GM23248 (cell line): Measurements from ENCODE around the gene SLC7A4. TPM values are rescaled to one million over a fixed set of nuclear protein-coding genes. Genes with fewer than 3 reads are reported as not detected.

Experiments
- DNase-seq: peaks from one replicate; pipeline ENCODE4 v3.0.0-alpha.2; 2015
- H2AFZ ChIP-seq: fragments of 200-600 bp; sonication (generic); 2 replicates; pipeline ENCODE4 v1.6.1; 2016; ENCODE audit warnings: antibody characterized with exemption
- H3F3A ChIP-seq: fragments of 200-600 bp; sonication (generic); 2 replicates; pipeline ENCODE4 v1.6.1; 2016; ENCODE audit warnings: mild to moderate bottlenecking, antibody characterized with exemption, mixed run types; ENCODE audit not compliant: insufficient read depth
- H3K27ac ChIP-seq: fragments of 200-600 bp; sonication (generic); 2 replicates; pipeline ENCODE4 v1.5.1; 2016; ENCODE audit warnings: mild to moderate bottlenecking
- H3K27me3 ChIP-seq: fragments of 200-600 bp; sonication (generic); replicated peaks from 2 replicates; pipeline ENCODE4 v1.6.1; 2016; ENCODE audit warnings: mild to moderate bottlenecking; ENCODE audit not compliant: insufficient read depth
- H3K36me3 ChIP-seq: fragments of 200-600 bp; sonication (generic); 2 replicates; pipeline ENCODE4 v1.6.1; 2016; ENCODE audit warnings: low read depth, mild to moderate bottlenecking
- H3K4me1 ChIP-seq: fragments of 200-600 bp; sonication (generic); 2 replicates; pipeline ENCODE4 v1.6.1; 2016; ENCODE audit warnings: mild to moderate bottlenecking; ENCODE audit not compliant: insufficient read depth
- H3K4me2 ChIP-seq: fragments of 200-600 bp; sonication (generic); one replicate; pipeline ENCODE4 v1.6.1; 2016; ENCODE audit warnings: mild to moderate bottlenecking; ENCODE audit not compliant: unreplicated experiment
- H3K4me3 ChIP-seq: fragments of 200-600 bp; sonication (generic); 2 replicates; pipeline ENCODE4 v1.5.1; 2016; ENCODE audit warnings: mild to moderate bottlenecking
- H3K79me2 ChIP-seq: fragments of 200-600 bp; sonication (generic); 2 replicates; pipeline ENCODE4 v1.6.1; 2016; ENCODE audit warnings: mild to moderate bottlenecking; ENCODE audit not compliant: insufficient read depth
- H3K9ac ChIP-seq: fragments of 200-600 bp; sonication (generic); 2 replicates; pipeline ENCODE4 v1.6.1; 2016; ENCODE audit warnings: mild to moderate bottlenecking
- H3K9me2 ChIP-seq: fragments of 200-600 bp; sonication (generic); 2 replicates; pipeline ENCODE4 v1.6.1; 2016; ENCODE audit warnings: mixed run types, mild to moderate bottlenecking, moderate library complexity; ENCODE audit not compliant: insufficient read depth
- H3K9me3 ChIP-seq: fragments of 200-600 bp; sonication (generic); one replicate; pipeline ENCODE4 v1.6.1; 2017; ENCODE audit warnings: low read depth
- H4K20me1 ChIP-seq: fragments of 200-600 bp; sonication (generic); 2 replicates; pipeline ENCODE4 v1.6.0; 2016; ENCODE audit not compliant: insufficient read depth
- EZH2 ChIP-seq: fragments of 200-600 bp; sonication (generic); IDR thresholded peaks from 2 replicates; pipeline ENCODE4 v1.6.1; 2018; ENCODE audit warnings: antibody characterized with exemption, mild to moderate bottlenecking; ENCODE audit not compliant: insufficient read depth, poor library complexity, severe bottlenecking
- EZH2phosphoT487 ChIP-seq: fragments of 200-600 bp; sonication (generic); IDR thresholded peaks from 2 replicates; pipeline ENCODE4 v1.6.1; 2018; ENCODE audit warnings: antibody characterized with exemption, moderate library complexity, mild to moderate bottlenecking, low read depth; ENCODE audit not compliant: insufficient read depth
- WGBS, 2 experiments: methylation state at CpG; one replicate each; pipeline ENCODE4 v1.1.6; 2015 to 2017; ENCODE audit warnings: low lambda C conversion rate in 2 of 2, low coverage in 1 of 2; ENCODE audit errors: missing lambda C conversion rate in 2 of 2; 5-methylcytosine and 5-hydroxymethylcytosine counted together
- in situ Hi-C: fragments of 300-500 bp; cut with MboI; formaldehyde crosslinking; loops from 2 replicates; pipeline ENCODE4 v1.15.0; 2020
- polyA plus RNA-seq: library from polyadenylated mRNA; unstranded; fragments of >200 nt; fragmentation: Nextera tagmentation; extraction: Ambion mirVana; gene quantifications from 2 replicates; pipeline ENCODE4 v1.2.1, GENCODE V29; 2016
- total RNA-seq: library from RNA; depleted of rRNA; stranded (reverse); fragments of >200 nt; shearing (Covaris generic); gene quantifications from 2 replicates; pipeline ENCODE4 v1.2.3, GENCODE V29; 2014

Gene SLC7A4
- total and polyA plus RNA-seq, 2 experiments from 2014 or later = not detected

DNA sequence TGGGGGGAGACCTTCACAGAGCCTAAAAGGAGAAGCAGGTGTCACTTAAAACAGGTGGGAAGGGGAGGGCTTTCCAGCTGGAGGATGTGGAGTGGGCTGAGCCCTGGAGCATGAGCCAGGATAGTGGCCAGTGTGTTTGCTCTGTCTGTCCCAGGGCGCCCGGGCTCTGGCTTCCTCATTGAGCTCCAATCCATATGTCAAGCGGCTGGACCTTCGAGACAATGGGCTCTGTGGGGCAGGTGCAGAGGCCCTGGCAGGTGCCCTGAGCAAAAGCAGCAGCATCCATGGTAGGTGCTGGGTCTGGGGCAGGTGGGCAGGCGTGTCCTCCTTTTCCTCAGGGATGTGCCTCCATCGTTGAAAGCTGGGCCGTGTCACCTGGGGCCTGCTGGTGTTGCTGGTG lies 15.4 kb upstream of the SLC7A4 start:
- no peaks in the 10 kb centered on the region for H3K79me2 ChIP-seq
- H4K20me1 ChIP-seq = no peaks in the 10 kb centered on the region
- no peaks in the 10 kb centered on the region for H3K9me3 ChIP-seq
- no peak for DNase-seq
- H3K9ac ChIP-seq = no peak overlapping the region
- no peaks in the 10 kb centered on the region for H3K36me3 ChIP-seq
- no peak overlapping the region for H3K4me2 ChIP-seq
- H3K9me2 ChIP-seq = no peaks in the 10 kb centered on the region
- H3K4me1 ChIP-seq = peaks cover 29% of the 10 kb centered on the region
- 90 to 95% methylated on average over 7 of the region's 7 CpGs for WGBS, 2 experiments
- no peaks in the 10 kb centered on the region for H3K27me3 ChIP-seq
- peaks cover under 1% of the 10 kb centered on the region; the same call in 1 of the 2 replicates for H3F3A ChIP-seq
- H3K4me3 ChIP-seq = no peak overlapping the region
- in situ Hi-C loops = no loop called here
- TF ChIP-seq EZH2 (no peak), EZH2phosphoT487 (no peak)
- H2AFZ ChIP-seq = no peak overlapping the region
- H3K27ac ChIP-seq = no peak overlapping the region

- H3K4me2 ChIP-seq = no peak overlapping the region
- in situ Hi-C loops = no loop called here
- H3K79me2 ChIP-seq = no peaks in the 10 kb centered on the region
- H3F3A ChIP-seq = peaks cover 6% of the 10 kb centered on the region; the same call in 1 of the 2 replicates
- no peak overlapping the region for H3K9ac ChIP-seq
- no peaks in the 10 kb centered on the region for H3K27me3 ChIP-seq
- no peak for DNase-seq
- 78 to 81% methylated on average over 13 to 14 of the region's 14 CpGs for WGBS, 2 experiments
- no peak overlapping the region for H2AFZ ChIP-seq
- TF ChIP-seq EZH2 (no peak), EZH2phosphoT487 (no peak)
- no peaks in the 10 kb centered on the region for H3K9me2 ChIP-seq
- H3K36me3 ChIP-seq = no peaks in the 10 kb centered on the region
- H4K20me1 ChIP-seq = no peaks in the 10 kb centered on the region
- no peak overlapping the region for H3K4me3 ChIP-seq
- H3K4me1 ChIP-seq = peaks cover 32% of the 10 kb centered on the region
- no peaks in the 10 kb centered on the region for H3K9me3 ChIP-seq
- H3K27ac ChIP-seq = no peak overlapping the region
Measured at GRCh38 chr22:21047035-21047661, 14.8 kb upstream of the SLC7A4 start.

GRCh38 chr22:21045585-21046294 lies 13.4 kb upstream of the SLC7A4 start, which contains the start of gene LRRC74B:
LRRC74B (plus strand) TSS chr22:21045946; CDS start chr22:21045987, 41 bp downstream.
- Histone ChIP-seq H3F3A (peaks cover 9% of the 10 kb centered on the region; the same call in 1 of the 2 replicates), H3K9me3 (no peaks in the 10 kb centered on the region), H3K9me2 (no peaks in the 10 kb centered on the region), H3K4me2 (peak within 1 kb of the TSS; percentile 93), H3K27ac (peak within 1 kb of the TSS; percentile 88), H3K36me3 (no peaks in the 10 kb centered on the region), H3K4me3 (peak within 1 kb of the TSS; percentile 72), H3K79me2 (no peaks in the 10 kb centered on the region), H4K20me1 (no peaks in the 10 kb centered on the region), H2AFZ (peak within 1 kb of the TSS; percentile 91), H3K4me1 (peaks cover 30% of the 10 kb centered on the region), H3K27me3 (no peaks in the 10 kb centered on the region), H3K9ac (peak within 1 kb of the TSS; percentile 81)
- WGBS, 2 experiments = 8 to 11% methylated on average over 43 to 44 of the region's 47 CpGs
- DNase-seq = peak; percentile 98
- in situ Hi-C loops = no loop called here
- TF ChIP-seq EZH2phosphoT487 (no peak), EZH2 (no peak)

GRCh38 chr22:21044931-21045584 lies 12.7 kb upstream of the SLC7A4 start:
- Histone ChIP-seq H3K4me3 (peak overlapping the region; percentile 72), H4K20me1 (no peaks in the 10 kb centered on the region), H3F3A (peaks cover 9% of the 10 kb centered on the region; the same call in 1 of the 2 replicates), H3K9me2 (no peaks in the 10 kb centered on the region), H3K9me3 (no peaks in the 10 kb centered on the region), H2AFZ (peak overlapping the region; percentile 91), H3K79me2 (no peaks in the 10 kb centered on the region), H3K9ac (peak overlapping the region; percentile 81), H3K4me1 (peaks cover 30% of the 10 kb centered on the region), H3K36me3 (no peaks in the 10 kb centered on the region), H3K27ac (peak overlapping the region; percentile 88), H3K4me2 (peak overlapping the region; percentile 93), H3K27me3 (no peaks in the 10 kb centered on the region)
- TF ChIP-seq EZH2phosphoT487 (no peak), EZH2 (no peak)
- WGBS, 2 experiments = 1 to 3% methylated on average over 15 of the region's 15 CpGs
- DNase-seq = peak; percentile 86
- in situ Hi-C loops = no loop called here
